ENCODE data around the gene USP49.
A peak's percentile ranks its signal among the peaks of the same experiment; 100 is the strongest.
"Not testable (repeated sequence)": the region's sequence is repeated elsewhere in the genome, so short reads cannot be mapped to it uniquely, and the experiment has no call there.

The USP49 gene

DNA sequence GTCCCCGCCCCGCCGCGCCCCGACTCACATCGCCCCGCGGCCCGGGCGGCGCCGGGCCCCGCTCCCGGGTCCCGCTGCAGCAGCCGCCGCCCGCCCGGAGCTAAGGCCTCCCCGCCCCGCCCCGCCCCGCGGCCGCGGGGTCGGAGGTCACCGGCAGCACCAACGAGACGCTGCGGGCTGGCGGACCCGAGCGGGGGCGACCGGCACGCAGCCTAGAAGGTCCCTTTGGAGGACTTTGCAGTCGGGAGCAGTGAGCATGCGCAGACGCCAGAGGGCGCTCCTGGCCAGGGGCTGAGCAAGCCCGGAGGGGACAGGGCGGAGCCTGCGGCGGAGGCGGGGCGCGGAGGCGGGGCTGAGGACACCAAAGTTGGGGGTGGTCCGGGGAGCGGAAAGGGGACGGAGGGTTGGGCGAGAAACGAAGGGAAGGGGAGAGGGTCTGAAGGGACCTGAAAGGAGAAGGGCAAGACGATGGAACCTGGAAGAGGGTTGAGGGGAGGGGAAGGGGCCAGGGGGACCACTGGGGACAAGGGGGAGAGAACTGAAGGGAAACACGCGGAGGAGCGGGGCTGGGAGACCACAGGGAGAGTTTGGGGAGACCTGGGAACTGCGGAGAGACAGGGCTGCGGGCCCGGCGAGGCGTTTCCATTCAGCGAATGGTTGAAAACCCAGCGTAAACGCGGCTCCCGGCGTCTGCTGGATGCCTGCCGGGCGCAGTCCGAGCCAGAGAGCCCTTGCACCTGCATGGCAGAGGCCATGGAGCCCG lies 115.2 kb downstream of the USP49 start, which contains the start of gene FRS3:
Gene FRS3 (minus strand): TSS at position 113 of the 763 bp plus-strand sequence. CDS start 2,913 bp downstream, outside the sequence.
- DNase-seq (ENCODE audit: low read depth): peak; percentile 83

DNA sequence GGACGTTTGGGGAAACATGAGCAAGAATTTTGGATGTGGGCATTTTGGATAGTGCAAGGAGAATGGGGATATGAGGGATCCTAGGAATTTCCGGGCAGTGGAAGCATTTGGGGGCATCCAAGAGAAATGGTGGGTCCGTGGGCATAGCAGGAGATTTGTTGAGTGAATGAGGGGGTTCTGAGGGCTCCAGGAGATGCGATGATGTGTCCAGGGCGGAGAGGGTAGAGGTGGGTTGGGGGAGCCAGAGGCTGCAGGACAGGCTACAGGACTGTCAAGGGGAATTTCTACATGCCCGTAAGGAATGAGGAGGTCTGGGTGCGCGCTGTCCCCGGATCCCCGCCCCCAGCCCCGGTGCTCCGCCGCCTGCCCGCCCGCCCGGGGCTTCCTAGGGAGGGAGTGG lies 115.8 kb downstream of the USP49 start:
- no peak for DNase-seq (ENCODE audit: low read depth)

DNA sequence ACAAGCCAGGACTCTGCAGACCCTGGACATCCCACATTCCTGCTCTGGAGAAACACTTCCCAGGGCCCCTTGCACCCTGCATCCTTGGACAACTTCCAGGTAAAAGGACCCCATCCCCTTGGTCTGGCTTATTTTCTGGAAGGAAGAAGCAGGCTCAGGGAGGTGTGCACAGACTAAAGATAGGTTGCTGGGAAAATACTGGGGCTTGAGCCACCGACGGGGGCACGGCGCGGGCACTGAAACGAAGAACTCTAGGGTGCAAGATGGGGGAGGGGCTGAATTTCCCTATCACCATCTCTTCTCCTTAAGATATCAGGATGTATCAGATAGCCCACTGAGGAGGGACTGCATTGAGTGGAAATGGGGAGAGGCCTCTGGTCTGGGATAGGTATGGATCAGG lies 116.3 kb downstream of the USP49 start:
- DNase-seq (ENCODE audit: low read depth): no peak

DNA sequence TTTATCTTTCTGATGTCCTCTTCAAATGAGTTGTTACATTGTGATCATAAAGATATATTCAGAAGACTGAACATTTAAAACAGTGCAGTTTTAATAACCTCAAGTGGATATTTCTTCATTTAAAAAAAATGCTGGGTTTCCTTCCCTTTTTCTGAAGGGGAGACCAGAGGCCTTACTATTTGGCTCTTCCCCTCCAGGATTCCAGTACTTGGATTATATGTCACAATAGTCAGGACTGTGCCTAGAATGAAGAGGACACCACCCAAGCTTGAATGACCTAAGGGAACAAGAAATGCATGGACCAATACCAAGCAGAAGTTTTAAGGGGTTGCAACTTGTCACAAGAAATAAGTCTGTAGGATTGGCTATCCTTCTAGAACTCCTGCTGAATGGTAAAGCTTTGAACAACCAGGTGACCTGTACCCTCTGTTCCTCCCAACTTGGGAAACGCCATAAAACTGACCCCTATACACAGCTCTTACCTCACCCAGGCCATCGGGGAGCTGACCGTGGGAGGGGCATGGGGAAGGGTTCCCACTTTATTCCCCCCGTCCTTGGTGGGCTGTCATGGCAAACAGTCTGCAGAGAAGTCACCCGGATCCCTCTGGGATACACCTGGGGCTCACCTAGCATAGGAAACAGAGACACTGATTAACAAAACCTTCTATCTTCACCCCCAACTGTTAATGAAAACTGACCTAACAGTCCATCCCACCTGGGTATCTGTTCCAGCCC lies 117.5 kb downstream of the USP49 start:
- no peak for DNase-seq (ENCODE audit: low read depth)

DNA sequence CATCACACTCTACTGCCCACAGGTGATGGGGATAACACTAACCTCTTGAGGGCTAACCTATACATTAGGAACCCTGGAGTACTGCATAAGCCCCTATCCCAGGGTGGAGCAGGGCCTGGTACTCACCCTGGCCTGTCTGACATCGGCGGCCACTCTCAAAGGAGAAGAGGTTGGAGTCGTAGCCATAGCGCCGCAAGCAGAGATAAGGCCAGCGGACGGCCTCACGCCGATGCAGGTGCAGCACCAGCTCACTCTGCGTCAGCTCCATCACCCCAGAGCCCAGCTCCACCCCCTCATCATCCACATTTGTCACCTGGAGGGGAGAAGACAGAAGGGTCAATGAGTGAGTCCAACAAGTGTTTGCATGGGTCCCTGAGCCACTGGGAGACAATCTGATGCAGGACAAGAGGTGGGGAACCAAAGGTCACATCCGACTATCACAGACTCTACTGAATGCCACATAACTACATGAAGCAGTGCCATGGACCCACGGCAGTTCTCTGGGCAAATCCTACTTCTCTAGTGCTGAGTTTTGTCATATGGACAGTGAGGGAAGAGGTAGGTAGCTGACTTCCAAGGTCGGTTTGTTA lies 119.8 kb downstream of the USP49 start:
- no peak for DNase-seq (ENCODE audit: low read depth)

DNA sequence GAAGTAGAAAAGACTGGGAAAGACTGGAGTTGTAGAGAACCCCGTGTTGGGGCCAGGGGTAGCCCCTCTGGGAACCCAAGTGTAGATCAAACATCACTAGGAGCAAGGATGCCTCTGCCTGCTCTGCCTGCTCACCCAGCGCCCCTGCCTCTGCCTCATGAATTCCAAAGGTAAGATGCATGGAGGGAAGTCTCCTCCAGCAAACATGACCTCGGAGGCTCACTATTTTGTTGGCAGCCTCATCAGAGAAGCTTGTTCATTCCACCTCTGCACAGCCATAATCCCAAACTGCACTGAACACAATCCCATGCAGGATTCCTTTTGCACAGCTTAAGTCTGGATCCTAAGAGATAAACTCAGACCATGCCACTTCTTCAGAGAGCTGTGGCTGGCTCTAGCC lies 120.3 kb downstream of the USP49 start:
- no peak for DNase-seq (ENCODE audit: low read depth)

DNA sequence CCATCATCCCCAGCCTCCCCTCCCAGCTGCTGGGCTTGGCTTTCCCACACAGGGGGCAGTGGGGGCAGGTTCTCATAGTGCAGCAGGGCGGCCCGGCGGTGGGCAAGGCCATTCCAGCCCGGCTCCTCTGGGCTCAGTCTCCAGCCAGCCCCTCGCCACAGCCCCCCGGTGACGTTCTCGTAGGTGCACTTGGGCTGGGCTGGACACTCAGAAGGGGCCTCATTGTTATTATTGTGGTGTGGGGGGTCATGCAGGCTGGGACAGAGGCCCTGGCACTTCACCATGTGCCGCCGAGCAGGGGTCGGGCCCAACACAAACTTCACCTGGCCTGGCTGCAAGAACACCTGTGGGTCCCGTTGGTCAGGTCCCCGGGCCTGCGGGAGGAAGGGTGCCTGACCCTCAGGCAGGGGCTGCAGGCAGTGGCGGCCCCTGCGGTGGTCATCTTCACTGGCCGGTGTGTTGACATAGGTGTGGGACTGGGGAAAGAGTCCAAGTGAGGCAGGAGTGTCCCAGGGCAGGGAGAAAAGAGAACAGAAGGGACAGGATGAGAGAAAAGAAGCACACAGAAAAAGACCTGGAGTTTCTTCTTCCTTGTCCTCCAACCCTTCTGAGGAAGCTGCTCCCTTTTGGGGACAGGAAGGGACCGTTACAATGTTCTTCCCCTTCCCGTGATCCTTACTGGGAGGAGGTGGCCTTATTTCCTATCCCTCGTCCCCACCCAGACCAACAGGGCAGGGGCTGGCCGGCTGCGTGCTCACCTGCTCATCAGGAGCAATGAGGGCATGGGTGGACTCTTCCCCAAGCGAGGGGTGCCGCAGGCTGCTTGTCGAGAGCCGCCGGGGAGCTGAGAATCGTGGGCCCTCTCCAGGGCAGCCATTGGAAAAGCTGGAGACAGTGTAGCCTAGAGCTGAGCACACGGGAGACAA lies 123.9 kb downstream of the USP49 start:
- no peak for DNase-seq (ENCODE audit: low read depth)

DNA sequence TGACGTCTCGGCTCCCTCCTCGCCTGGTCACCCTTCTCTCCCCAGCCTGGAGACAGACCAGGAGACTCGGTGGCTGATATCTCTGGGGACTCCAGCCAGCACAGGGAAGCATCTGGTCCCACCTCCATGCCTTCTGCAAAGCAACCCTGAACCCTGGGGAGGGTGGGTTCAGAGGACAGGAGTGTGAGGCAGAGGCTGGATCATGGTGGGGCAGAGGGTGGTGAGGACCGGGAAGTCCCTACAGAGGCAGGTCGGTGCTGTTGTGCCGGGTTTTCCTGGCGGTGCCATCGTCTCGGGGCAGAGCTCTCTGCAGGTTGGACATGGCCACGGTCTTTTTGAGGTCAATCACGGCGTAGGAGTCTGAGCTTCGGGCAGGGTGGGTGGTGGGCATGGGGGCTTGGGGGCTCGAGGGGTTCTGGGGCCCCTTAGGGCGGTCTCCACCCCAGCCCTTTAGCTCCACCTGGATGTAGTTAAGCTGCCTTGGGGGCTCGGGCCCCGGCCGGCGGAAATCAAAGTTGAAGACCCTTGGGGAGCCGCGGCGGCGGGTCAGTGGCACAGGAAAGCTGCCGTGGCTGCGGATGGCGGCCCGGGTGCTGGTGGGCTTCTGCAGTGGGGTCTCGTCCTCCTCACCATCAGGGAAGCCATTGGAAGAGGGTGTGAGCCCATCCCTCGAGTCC lies 124.7 kb downstream of the USP49 start:
- DNase-seq (ENCODE audit: low read depth): no peak

DNA sequence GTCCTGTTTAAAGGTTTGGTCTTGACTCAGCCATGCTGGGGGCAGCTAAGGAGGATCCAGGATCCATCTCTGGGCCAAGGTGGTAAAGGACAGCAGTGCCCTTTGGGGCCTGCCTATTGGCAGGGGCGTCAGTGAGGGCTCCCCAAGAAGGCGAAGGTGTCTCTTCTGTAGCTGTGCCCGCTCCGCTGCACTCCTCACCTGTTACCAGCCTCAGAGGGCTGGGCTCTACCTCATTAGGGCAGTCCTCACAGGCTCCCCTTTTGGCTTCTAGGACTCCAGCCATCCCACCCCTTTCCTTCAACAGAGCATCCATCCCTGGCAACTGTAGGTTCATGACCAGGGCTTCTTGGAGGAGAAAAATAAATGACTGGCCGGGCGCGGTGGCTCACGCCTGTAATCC lies 125.8 kb downstream of the USP49 start:
- DNase-seq (ENCODE audit: low read depth): no peak

DNA sequence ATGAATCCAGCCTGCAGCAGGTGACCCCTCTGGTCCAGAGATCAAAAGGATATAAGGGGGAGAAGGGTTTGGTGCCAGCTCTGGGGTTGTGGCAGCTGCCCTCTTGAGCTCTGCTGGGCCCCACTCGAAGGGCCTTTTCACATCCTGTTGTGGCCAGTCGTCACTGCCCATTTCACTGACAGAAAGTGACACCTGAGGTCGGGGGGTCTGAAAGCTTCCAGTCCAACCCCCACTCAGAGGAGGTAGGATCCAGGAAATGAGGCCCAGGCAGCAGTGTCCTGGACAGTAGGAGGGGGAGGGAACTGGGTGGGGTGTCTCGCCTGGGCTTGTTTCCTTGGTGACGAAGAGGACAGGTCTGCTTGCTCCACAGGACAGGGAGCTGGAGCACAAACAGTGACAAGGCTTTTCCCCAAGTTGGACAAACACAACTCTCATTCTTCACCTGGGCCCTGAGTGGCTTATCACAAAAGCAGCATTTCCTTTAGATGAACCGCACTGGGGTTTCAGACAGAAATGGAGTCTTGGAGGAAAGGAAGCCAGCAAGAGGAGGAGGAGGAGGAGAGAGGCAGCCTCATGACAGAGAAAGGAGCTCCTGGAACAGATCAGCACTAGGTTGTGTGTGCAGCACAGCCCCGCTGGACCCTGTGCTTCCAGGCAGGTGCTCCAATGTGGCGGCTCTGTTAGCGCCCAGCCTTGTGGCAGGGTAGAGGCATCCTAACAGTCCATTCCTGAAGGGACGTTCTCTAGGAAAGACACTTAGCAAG lies 126.4 kb downstream of the USP49 start:
- DNase-seq (ENCODE audit: low read depth): no peak

DNA sequence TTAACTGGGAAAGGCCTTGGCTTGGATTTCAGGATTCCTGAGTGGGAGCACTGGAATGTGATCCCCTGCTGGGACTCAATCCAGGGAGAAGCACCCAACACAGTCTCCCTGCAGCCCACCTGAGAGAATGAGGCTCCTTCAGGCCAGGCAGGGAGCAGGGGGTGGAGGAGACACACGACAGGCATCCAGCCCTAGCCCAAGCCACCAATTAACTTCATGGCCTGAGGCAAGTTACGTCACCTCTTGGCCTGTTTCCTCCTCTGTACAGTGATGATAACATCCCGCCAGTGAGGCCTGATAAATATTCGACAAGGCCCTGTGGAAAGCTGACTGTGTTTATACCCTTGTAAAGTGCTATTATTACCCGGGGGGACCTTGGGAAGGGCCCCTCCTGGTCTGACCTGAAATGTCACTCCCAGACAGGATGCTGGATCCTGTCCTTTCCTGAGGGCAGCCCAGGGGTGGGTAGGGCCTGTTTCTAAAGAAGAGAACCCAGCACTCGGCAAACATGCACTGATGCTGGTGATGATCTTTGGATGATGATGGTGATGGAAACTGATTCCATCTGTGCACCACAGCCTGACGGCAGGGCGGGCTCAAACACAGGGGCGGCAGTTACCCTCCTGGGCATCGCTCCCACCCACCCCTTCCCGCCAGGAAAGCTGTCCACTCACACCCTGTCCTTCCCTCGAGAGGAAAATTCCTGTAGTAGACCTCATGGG lies 127.9 kb downstream of the USP49 start:
- peak; percentile 88 for DNase-seq (ENCODE audit: low read depth)

DNA sequence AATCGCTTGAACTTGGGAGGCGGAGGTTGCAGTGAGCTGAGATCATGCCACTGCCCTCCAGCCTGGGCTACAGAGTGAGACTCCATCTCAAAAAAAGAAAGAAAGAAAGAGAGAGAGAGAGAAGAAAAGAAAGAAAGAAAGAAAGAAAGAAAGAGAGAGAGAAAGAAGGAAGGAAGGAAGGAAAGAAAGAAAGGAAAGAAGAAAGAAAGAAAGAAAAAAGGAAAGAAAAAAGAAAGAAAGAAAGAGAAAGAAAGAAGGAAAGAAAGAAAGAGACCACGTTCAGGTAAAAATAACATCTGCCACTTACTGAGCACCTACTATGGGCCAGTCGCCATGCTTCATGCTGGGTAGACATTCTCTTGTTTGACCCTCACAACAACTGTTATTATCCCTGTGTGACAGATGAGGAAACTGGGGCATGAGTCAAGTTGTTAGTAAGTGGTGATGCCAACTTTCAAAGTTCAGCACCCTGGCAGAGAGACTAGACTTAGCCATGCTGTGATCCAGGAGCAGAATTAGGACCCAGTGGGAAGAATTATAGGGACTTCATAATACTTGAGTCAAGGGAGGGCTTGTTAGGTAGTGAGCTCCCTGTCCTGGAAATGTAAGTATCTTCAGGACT lies 129.0 kb downstream of the USP49 start:
- not testable (repeated sequence) for DNase-seq (ENCODE audit: low read depth)

DNA sequence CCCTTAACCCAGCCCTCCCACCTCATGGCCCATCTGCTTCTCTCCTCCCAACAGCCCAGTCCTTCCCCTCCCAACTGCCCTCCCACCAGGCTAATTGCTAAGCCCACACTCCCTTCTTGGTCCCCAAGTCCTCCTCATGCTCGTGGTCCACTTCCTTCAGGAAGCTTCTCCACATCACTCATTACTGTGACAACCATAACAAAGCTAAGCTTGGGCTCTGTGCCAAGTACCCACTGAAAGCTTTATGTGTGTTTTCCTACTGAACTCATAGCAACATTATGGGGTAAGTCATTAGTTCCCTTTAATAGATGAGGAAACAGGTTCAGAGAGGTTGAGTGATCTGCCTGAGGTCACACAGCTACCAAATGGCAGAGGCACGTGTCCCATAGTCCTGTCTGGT lies 131.7 kb downstream of the USP49 start:
- no peak for DNase-seq (ENCODE audit: low read depth)

DNA sequence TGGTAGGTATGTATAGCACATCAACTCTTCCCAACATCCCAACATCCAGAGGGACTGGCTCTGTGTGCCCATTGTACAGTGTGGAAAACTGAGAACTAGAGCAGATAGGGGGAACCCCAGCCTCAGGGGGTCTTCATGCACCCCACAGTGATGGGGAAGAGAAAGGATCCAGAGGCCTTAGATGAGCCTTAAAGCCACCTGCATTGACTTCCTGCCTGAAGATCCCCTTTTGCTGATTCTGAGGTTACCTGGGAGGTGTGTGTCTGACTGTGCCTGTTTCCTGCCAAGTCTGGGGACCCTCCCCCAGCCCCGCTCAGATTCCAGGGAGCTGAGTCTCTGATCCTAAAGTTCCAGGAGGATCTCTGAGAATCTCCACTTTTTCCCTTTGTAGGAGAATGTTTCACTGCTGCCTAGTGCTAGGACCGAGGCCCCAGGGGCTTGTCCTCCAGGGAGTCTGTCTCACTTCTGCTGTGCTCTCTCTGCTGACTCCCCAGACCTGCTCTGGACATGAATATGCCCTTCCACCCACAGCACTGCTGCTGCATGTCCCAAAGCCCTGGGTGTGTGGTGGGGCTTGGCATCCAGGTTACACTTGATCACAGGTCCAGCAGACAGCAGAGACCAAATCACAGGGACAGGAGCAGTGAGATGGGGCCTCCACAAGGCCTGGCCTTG lies 135.1 kb downstream of the USP49 start:
- no peak for DNase-seq (ENCODE audit: low read depth)

DNA sequence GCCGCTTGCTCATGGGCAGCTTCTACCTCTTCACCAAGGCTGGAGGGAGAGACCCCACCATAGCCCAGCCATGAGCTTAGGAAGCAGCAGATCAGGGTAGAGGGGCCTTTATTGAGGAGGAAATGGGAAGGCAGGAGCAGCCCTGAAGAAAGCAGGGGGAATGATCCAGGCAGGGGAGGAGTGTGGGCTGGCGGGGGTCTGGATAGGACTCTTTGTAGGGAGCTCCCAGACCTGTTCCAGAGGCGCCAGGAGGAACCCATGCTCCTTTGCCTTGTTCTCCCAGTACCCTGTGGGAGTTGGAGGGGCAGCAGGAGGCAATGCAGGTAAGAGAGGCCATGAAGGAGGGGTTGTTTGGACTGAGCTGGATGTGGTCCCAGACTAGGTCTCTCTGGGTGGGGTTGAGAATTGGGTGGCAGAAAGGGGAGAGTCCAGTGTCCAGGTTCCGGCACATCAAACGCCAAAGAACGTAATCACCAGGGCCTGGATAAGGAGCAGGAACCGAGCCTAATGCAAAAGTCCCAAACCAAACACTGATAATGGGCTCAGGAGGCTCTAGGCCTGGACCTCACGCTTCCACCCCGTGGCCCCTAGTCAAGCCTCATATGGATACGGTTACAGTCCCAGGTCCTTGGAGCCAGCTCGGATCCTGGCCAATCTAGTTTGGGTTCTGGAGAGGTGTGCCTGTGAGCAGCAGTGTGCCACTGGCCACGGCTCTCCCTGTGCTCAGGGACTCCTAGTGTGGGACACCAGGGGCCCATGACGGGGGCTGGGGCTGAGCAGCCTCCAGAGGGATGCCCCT lies 135.9 kb downstream of the USP49 start:
- no peak for DNase-seq (ENCODE audit: low read depth)

DNA sequence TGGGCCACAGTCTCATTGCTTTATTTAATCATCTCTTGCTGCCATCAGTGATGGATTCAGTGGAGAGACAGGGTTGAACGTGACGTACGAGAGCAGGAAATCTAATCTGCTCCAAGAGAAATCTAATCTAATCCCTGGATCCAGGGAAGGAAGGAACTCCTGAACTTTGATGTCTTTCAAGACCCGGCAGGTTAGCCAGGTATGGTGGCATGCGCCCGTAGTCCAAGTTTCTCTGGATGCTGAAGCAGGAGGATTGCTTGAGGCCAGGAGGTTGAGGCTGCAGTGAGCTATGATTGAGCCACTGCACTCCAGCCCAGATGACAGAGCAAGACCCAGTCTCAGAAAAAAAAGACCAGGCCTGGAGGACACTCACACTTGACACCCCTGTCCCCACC lies 136.5 kb downstream of the USP49 start:
- DNase-seq (ENCODE audit: low read depth): no peak

DNA sequence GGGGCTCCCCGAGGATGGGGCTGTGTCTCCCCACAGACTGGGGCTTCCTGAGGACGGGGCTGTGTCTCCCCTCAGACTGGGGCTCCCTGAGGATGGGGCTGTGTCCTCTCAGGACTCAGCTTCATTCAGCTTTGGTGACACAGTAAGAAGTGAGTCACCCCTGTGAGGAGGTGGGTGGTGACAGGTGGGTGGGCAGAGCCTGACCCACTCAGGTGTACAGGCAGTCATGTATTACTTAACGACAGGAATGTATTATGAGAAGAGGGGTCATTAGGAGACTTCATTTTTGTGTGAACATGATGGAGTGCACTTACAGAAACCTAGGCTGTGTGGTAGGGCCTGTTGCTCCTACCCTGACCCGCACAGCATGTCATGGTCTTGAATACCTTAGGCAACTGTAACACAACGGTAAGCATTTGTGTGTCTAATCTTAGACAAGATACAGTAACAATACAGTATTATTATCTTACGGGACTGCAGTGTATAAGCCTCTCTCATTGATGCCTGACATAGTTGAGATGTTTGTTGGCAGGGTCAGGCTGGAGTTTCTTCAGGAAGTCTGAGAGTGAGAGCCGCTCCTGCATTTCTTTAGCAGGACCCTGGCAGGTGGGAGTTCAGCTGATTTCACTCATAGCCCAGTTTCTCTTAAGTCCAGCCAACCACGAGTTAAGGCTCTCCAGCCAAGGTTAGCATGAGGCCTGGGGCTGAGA lies 137.1 kb downstream of the USP49 start:
- no peak for DNase-seq (ENCODE audit: low read depth)

DNA sequence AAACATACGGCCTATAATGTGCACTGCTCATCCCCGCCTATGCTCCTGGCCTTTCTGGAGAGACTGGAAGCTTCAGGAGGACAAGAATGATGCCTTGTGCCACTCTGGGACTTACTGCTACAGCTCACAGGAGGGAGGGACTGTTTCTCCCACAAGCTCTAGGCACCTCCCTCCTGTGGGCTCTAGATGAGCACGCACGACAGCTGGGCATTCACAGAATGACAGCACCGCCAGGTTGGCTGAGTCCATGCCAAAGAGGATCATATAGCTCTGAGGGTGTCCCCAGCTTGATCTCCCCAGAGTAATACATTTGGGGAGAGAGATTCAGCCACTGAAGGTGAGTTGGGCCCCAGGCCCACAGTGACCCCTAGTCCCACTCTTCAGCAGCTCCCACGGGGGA lies 137.9 kb downstream of the USP49 start:
- no peak for DNase-seq (ENCODE audit: low read depth)

Measured in GM04504 (cell line).